ENCODE data around the gene SST. TPM values are rescaled to one million over a fixed set of nuclear protein-coding genes. Genes with fewer than 3 reads are reported as not detected.
"Not testable (repeated sequence)": the region's sequence is repeated elsewhere in the genome, so short reads cannot be mapped to it uniquely, and the experiment has no call there.

The SST gene
- total RNA-seq, 1 experiment from 2014 or later, result not detected

DNA sequence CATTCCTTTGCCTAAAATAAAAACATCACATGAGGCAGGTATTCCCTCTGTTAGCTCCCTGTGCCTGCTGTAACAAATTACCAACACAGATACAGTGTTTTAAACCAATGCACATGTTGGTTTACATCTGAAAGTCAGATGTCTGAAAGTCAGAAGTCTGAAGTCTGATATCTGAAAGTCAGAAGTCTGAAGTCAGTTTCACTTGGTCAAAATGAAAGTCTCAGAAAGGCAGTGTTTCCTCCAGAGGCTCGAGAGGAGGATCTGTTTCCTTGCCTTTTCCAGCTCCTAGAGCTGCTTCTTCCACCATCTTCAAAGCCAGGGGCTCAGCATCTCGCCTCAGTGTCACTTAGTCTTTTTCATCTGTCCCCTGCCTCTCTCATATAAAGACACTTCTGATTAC lies 22.0 kb downstream of the SST start:
- H3K4me3 ChIP-seq, result no peak overlapping the region
- no peaks in the 10 kb centered on the region; the same call in 1 of the 2 replicates for H3K9me3 ChIP-seq
- no peaks in the 10 kb centered on the region for H3K36me3 ChIP-seq
- DNase-seq, result no peak
- H3K27me3 ChIP-seq, result peaks cover 15% of the 10 kb centered on the region; the same call in 1 of the 2 replicates

DNA sequence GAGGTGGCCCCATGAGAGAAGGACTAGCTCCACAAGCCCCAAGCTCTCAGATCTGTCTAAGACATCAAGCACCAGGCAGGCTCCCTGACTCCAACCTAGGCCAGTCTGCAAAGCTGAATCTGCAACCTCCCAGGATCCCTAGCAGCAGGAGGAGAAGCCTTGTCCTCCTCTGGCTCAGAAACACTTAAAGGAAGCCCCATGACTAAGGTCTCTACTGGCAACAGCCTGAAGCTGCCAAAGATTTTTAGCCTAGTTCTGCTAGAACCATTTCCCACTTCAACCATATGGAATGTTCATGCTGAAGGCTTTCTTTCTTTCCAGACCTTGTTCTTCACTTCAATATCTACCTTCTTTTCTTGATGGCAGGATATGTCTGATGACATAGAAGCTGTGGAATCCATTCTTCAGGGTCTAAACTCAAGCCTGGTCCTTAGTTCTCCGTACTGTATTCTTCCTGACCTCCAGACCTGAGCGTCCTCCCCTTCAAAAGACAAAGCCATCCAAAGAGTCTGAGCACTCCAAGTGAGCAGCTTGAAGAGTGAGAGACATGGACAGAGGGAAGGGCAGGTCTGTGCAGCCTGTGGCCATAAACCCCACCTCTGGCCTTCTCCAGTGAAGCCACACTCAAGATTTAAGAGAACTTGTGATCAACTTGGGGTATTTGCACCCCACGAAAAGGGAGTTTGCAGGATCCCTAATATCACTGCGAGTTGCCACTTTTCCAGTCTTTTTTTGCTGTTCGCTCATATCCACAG lies 23.1 kb downstream of the SST start:
- H3K4me3 ChIP-seq, result no peak overlapping the region
- H3K27me3 ChIP-seq, result peaks cover 12% of the 10 kb centered on the region; the same call in 1 of the 2 replicates
- H3K36me3 ChIP-seq, result no peaks in the 10 kb centered on the region
- peak; percentile 24 for DNase-seq
- H3K9me3 ChIP-seq, result no peaks in the 10 kb centered on the region; the same call in 1 of the 2 replicates

DNA sequence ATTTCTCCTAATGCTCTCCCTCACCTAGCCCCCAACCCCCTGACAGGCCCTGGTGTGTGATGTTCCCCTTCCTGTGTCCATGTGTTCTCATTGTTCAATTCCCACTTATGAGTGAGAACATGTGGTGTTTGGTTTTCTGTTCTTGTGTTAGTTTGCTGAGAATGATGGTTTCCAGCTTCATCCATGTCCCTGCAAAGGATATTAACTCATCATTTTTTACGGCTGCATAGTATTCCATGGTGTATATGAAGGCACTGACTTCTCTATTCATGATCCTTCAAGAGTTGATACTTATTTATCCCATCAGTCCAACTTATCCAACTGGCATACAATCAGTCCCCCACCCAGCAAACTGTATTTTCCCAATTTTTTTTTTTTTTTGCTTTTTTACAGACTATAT lies 24.8 kb downstream of the SST start:
- H3K36me3 ChIP-seq, H3K4me3 ChIP-seq, H3K27me3 ChIP-seq, H3K9me3 ChIP-seq, DNase-seq: not testable (repeated sequence)

DNA sequence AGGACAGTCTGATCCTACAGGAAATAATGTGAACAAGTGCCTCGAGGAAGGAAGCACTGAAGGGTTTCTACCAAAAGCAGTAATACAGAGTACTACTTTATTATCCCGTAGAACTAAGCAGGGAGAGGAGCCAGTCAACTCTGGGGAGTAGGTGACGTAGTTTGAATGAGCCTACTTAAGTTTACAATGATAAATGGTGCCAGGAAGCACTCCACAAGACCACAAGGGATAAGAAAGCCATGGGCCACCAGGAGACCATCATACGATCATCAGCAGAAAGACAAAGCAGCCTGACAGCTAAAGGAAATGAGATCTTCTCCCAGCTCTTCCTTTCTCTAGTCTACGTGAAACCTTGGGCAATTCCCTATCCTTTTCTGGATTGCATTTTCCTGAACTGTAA lies 27.3 kb downstream of the SST start:
- H3K36me3 ChIP-seq, result no peaks in the 10 kb centered on the region
- H3K9me3 ChIP-seq, result peaks cover 3% of the 10 kb centered on the region
- no peak overlapping the region for H3K4me3 ChIP-seq
- DNase-seq, result no peak
- H3K27me3 ChIP-seq, result 0 out of 2 replicates have a peak, but pooled peaks cover 2% of the 10 kb centered on the region

DNA sequence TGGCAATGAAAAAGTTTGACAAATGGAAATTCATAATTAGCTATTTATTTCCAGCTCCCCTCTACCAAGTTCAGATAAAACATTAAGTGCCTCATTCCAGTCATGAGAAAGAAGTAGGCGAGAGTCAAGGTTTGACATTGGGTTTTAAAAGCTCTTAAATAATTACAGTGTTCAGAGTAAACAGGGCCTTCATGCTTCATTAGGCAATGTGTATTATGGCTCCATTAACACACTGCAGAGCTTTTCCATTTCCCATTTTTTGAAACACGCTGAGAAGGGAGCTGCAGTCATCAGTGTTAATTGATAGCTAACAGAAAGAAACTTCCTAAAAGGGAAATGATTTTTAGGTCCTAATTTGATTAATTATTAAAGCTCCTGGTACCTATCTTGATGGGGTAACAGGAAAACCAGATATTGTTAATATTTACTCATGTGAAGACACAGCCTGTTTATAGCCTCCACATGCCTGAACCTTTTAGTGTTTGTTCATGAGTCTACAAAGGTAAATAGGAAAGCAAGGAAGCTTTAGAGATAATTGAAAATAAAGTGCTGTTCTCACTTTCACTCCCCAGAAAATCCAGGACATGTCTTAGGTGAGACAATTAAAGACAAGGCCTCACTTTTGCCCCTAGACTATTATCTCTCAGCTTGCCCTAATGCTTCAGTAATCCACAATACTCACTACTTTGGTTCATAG lies 28.7 kb downstream of the SST start:
- peaks cover 3% of the 10 kb centered on the region; the same call in 1 of the 2 replicates for H3K9me3 ChIP-seq
- no peak overlapping the region for H3K4me3 ChIP-seq
- 0 out of 2 replicates have a peak, but pooled peaks cover 2% of the 10 kb centered on the region for H3K27me3 ChIP-seq
- H3K36me3 ChIP-seq, result no peaks in the 10 kb centered on the region
- DNase-seq, result no peak

DNA sequence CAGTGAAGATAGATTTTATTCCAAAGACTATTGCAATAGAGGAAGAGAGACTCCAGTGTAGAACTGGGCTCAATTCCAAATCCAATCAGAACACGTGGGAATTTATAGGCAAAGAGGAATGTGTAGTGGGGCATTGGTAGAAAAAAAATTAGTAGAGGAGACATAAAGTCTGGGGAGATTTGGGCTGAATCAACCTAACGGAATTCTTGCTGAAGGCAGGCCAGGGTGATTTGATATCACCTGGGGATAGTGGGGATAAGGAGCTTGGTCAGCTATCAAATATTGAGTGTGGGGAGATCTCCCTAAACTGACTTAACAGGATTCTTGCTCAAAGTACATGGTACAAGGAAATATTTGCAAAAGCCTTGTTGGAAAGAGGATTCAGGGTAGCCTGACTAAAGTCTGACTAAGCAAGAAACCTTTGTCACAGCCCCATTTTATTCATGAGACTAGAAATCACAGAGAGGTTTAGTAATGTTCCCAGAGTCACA lies 29.6 kb downstream of the SST start:
- H3K27me3 ChIP-seq, result 0 out of 2 replicates have a peak, but pooled peaks cover 2% of the 10 kb centered on the region
- H3K4me3 ChIP-seq, result no peak overlapping the region
- H3K9me3 ChIP-seq, result peaks cover 3% of the 10 kb centered on the region; the same call in 1 of the 2 replicates
- H3K36me3 ChIP-seq, result no peaks in the 10 kb centered on the region
- DNase-seq, result no peak

GRCh38 chr3:187639927-187640568 lies 30.1 kb downstream of the SST start:
- H3K9me3 ChIP-seq, result peaks cover 3% of the 10 kb centered on the region; the same call in 1 of the 2 replicates
- 0 out of 2 replicates have a peak, but pooled peaks cover 2% of the 10 kb centered on the region for H3K27me3 ChIP-seq
- H3K4me3 ChIP-seq, result no peak overlapping the region
- DNase-seq, result no peak
- H3K36me3 ChIP-seq, result no peaks in the 10 kb centered on the region

DNA sequence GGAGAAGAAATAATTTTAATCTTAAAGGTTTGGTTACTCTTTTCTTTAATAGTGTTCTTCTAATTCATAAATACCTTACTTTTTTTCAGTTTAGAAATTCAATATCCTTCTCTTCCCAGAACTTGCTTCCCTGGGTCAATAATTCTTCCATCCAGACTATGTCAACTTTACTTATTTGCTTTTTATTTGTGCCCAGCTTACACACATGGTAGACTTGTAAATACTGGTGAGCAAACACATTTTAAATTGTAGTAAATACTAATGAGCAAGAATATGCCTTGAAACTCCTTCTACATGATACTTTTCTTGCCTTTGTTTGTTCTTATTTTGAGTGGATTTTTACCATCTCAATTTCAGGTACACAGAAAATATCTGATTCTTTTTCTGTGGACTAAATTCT lies 33.7 kb downstream of the SST start:
- no peaks in the 10 kb centered on the region for H3K36me3 ChIP-seq
- H3K27me3 ChIP-seq, result 0 out of 2 replicates have a peak, but pooled peaks cover 2% of the 10 kb centered on the region
- no peak for DNase-seq
- peaks cover 3% of the 10 kb centered on the region; the same call in 1 of the 2 replicates for H3K9me3 ChIP-seq
- H3K4me3 ChIP-seq, result no peak overlapping the region

DNA sequence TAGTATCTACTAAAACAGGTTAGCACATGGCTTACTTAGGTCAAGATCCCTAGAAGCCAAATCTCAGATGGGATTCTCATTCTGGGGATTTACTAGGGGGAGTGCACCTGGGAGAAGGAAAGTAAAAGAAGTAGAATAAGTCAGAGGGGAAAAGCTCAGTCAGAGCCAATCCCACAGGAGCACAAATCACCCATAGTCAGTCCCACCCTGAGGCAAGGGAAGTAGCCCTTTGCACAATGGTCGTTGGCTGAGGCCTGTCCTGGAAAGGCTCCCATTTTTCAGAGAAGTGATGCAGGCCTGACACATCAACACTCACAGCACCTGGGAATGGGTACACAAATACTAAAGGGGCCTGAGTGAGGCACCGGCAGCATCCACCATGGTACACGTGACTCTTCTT lies 39.8 kb downstream of the SST start:
- Histone ChIP-seq H3K4me3 (no peak overlapping the region), H3K27me3 (no peaks in the 10 kb centered on the region), H3K36me3 (no peaks in the 10 kb centered on the region), H3K9me3 (no peaks in the 10 kb centered on the region)
- DNase-seq, result no peak

- Histone ChIP-seq H3K9me3 (no peaks in the 10 kb centered on the region), H3K27me3 (no peaks in the 10 kb centered on the region), H3K4me3 (no peak overlapping the region), H3K36me3 (no peaks in the 10 kb centered on the region)
- DNase-seq, result no peak
Observed at GRCh38 chr3:187629711-187630110, 40.5 kb downstream of the SST start.

- no peak for DNase-seq
- Histone ChIP-seq H3K9me3 (no peaks in the 10 kb centered on the region), H3K36me3 (no peaks in the 10 kb centered on the region), H3K4me3 (no peak overlapping the region), H3K27me3 (no peaks in the 10 kb centered on the region)
Observed at GRCh38 chr3:187628169-187628568, 42.0 kb downstream of the SST start.

DNA sequence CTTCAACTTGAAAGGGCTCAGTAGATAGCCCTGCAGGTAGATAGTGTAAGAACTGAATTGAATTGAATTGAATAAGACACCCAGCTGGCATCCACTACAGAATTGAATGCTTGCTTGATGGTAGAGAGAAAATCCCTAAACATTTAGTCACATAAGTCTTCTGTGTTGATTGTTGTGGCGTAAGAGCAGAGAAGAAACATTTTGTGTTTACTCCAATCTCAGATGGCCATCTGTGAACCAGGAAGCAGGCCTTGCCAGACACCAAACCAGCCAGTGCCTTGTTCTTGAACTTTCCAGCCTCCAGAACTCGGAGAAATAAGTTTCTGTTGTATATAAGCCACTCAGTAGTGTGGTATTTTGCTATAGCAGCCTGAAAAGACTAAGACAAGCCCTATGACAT lies 43.6 kb downstream of the SST start:
- Histone ChIP-seq H3K36me3 (no peaks in the 10 kb centered on the region), H3K27me3 (no peaks in the 10 kb centered on the region), H3K9me3 (no peaks in the 10 kb centered on the region), H3K4me3 (no peak overlapping the region)
- DNase-seq, result no peak

GRCh38 chr3:187624588-187624987 lies 45.6 kb downstream of the SST start:
- Histone ChIP-seq H3K9me3 (no peaks in the 10 kb centered on the region), H3K4me3 (no peak overlapping the region), H3K36me3 (no peaks in the 10 kb centered on the region), H3K27me3 (no peaks in the 10 kb centered on the region)
- DNase-seq, result no peak

DNA sequence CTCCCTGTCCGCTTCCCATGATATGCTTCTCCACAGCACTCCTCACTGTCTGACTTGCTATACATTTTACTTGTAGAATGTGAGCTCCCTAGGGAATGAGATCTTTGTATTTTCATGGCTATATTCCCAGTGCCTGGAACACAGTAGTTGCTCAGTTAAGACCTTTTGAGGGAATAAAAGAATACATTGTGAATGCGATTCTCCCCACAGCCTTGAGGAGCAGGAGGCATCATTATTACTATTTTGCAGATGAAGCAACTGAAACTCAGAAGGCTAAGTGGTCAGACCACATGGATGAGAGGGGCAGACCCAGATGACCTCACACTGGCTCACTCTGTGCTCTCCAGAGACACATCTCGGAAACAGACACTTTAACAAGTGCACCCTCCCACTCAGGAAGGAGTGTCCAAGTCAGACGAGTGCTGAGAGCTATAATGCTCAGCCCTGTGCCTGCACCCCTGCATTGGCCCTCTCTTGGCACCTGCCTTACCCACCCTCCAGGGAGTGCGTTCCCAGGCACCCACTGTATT lies 46.8 kb downstream of the SST start:
- H3K36me3 ChIP-seq, result no peaks in the 10 kb centered on the region
- no peak for DNase-seq
- no peaks in the 10 kb centered on the region for H3K27me3 ChIP-seq
- no peak overlapping the region for H3K4me3 ChIP-seq
- no peaks in the 10 kb centered on the region for H3K9me3 ChIP-seq

DNA sequence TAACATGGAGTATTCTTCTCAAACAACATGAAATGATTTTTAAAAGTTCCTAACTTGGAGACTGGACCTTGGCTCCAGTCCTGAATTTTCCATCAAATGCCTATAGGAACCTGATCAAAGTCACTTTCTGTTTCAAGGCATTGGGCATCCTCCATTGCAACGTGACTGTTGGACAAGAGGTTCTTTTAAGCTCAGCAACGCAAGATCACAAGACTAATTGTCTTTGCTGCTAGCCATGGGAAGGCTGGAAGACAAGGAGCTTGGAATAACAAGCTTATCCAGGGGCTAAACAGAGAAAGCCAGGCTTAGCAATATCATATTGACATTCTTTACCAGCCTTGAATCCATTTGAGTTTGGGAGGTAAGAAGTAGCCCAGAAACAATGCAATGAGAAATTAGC lies 48.3 kb downstream of the SST start:
- DNase-seq, result no peak
- Histone ChIP-seq H3K9me3 (no peaks in the 10 kb centered on the region), H3K4me3 (no peak overlapping the region), H3K27me3 (no peaks in the 10 kb centered on the region), H3K36me3 (no peaks in the 10 kb centered on the region)

GRCh38 chr3:187619461-187619860 lies 50.7 kb downstream of the SST start:
- Histone ChIP-seq H3K4me3 (no peak overlapping the region), H3K36me3 (no peaks in the 10 kb centered on the region), H3K27me3 (no peaks in the 10 kb centered on the region), H3K9me3 (no peaks in the 10 kb centered on the region)
- no peak for DNase-seq

Data from MG63 (cell line).